GM12801 (cell line): ENCODE data around the gene MAK.

ENCODE experiments used
- TF ChIP-seq, protein P1 (sequence below): IDR thresholded peaks from one replicate; pipeline ENCODE4 v1.5.1; 2011; ENCODE audit warnings: control low read depth; ENCODE audit not compliant: insufficient read length; ENCODE audit errors: extremely low read depth

The MAK gene

DNA sequence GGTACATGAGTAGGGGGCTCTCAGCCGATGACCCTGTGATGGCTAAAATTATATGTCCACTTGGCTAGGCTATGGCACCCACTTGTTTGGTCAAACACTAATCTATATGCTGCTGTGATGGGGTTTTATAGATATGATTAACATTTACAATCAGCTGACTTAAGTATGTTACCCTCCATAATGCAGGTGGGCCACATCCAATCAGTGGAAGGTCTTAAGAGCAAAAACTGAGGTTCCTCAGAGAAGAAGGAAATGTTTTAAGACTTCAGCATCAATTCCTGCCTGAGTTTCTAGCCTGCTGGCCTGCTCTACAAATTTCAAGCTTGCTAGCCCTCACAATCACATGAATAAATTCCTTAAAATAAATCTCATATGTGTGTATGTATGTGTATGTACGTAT, 18.9 kb upstream of the MAK start:
- TF ChIP-seq, protein P1, sequence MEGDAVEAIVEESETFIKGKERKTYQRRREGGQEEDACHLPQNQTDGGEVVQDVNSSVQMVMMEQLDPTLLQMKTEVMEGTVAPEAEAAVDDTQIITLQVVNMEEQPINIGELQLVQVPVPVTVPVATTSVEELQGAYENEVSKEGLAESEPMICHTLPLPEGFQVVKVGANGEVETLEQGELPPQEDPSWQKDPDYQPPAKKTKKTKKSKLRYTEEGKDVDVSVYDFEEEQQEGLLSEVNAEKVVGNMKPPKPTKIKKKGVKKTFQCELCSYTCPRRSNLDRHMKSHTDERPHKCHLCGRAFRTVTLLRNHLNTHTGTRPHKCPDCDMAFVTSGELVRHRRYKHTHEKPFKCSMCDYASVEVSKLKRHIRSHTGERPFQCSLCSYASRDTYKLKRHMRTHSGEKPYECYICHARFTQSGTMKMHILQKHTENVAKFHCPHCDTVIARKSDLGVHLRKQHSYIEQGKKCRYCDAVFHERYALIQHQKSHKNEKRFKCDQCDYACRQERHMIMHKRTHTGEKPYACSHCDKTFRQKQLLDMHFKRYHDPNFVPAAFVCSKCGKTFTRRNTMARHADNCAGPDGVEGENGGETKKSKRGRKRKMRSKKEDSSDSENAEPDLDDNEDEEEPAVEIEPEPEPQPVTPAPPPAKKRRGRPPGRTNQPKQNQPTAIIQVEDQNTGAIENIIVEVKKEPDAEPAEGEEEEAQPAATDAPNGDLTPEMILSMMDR = no peak

DNA sequence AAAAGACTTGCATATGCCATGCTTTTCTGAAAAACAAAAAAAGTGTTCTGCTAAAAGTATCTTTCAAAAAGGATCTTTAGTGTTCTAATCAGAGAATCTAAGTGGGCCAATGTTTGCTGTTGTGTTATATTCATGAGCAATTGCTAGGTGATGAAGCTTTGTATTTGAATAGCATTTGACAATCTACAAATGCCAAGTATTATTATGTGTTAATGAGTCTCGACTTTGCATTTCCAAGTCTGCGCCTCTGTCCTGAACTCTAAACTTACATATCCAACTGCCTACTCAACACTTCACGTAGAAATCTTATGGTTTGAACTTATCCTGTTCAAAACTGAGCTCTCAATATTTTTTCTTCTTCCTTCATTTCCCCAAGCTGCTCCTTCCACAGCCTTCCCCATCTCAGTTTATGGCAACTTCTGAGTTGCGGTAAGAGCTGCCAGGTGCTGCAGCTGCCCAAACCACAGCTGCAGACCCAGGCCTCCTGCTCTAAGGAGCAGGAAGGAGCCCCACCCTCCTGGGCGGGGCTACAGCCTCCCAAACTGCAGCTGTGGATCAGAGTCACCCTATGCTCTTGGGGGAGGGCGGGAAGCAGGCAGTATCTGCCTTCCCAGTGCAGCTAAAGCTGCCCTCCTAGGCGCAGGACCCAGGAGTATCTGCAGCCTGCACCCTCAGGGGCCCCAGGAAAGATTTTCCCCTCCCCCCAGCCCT, 16.7 kb upstream of the MAK start:
- TF ChIP-seq, protein P1 = no peak

DNA sequence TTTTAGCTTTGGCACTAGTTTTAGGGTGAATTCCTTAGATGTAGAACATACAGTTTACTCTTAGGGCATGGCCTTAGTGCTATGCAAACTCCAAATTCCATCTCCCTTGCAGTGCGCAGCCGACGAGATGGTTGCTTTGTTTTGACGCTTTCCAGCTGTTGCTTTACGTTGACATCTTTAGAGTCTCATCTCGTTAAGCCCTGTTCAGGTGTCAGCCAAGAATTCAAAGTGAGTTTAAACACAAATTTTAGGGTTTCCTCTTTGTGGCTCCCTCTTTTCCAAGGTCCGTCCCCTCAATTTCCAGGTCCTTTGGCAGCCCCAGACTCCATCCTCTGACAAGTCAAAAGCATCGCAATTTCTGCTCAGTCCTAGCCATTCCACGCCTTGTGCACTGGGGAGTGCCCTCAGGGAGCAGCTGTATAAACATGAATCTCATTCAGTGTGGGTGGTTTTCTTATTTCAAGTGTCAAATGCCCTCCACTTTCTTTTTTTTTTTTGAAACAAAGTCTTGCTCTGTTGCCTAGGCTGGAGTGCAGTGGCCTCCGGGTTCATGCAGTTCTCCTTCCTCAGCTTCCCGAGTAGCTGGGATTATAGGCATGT, 14.1 kb upstream of the MAK start:
- TF ChIP-seq, protein P1 = no peak

DNA sequence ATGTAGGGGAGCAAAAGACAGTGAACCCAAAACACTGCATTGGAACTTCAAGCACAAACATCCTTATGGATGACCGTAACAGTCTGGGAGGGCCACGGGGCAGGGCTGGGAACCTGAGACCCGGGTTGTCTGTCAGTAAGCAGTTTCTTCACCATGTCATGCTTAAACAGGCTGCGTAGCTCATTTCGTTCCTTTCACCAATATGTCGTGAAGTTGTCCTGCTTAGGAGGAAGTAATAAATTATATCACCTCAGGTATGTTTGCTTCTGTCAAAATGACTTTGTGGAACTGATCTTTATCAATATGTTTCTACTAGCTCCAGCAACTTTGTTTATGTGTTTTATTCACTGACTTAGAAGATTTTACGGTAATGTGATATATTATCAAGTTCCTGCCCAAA, 12.4 kb upstream of the MAK start:
- TF ChIP-seq, protein P1 = no peak

DNA sequence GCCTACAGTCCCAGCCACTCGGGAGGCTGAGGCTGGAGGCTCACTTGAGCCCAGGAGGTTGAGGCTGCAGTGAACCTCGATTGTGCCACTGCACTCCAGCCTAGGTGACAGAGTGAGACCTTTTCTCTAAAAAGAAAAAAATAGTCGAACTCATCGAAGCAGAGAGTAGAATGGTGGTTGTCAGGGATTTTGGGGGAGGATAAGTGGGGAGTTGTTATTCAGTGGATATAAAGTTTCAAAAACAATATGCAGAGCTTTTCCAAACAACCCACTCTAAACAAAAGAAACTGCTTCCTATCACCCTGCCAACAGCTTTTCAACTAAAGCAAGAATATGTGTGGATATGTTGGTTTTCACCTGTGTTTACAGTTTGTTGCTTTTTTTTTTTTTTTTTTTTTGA, 11.6 kb upstream of the MAK start:
- TF ChIP-seq, protein P1 = no peak

DNA sequence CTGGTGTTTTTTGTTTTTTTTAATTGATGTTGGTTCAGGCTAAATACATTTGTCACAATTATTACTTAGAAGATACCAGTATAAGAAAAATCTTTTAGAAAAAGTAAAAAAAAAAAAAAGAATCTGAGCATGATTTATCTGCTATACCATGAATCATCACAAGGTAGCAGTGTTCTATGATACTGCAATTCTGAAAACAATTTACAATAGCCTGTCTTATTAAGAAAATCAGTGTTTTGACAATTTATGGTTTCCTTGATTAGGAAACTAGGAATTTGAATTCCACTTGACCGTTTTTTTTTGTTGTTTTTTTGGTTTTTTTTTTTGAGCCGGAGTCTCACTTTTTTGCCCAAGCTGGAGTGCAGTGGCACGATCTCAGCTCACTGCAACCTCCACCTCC, 9.3 kb upstream of the MAK start:
- TF ChIP-seq, protein P1 = no peak

DNA sequence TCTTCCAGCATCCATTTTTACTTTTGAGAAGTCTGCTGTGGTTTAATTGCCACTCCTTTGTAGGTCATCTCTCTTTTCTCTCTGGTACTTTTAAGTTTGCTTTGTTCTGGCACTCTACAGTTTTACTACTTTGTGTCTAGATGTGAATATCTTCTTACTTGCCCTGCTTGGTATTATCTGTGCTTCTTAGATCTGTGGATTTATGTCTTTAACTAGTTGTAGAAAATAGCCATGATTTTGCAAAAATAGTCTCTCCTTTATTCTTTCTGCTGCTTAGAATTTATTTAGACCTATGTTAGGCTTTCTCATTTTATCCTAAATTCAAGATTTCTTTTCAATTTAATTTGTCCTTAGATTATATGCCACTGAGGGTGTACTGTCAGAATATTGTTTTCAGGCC, 5.2 kb upstream of the MAK start:
- TF ChIP-seq, protein P1 = no peak
